H1 (cell line): ENCODE data around the gene USP3.

ENCODE experiments used
- ASH2L ChIP-seq: fragments of 200-600, 300-600 bp; sonication (generic); IDR thresholded peaks from one replicate; pipeline ENCODE4 v1.7.1; 2017; ENCODE audit warnings: low read length
- CBX5 ChIP-seq: fragments of 300-800, 300-1000 bp; sonication (generic); IDR thresholded peaks from 2 replicates; pipeline ENCODE4 v1.7.1; 2016; ENCODE audit warnings: antibody characterized with exemption, low read length, low read depth
- NANOG ChIP-seq: IDR thresholded peaks from 2 replicates; pipeline ENCODE4 v1.6.1; 2011; ENCODE audit warnings: low read length, low read depth, mild to moderate bottlenecking, inconsistent platforms; ENCODE audit not compliant: insufficient read depth, poor library complexity, severe bottlenecking
- POLR2AphosphoS5 ChIP-seq: IDR thresholded peaks from 2 replicates; pipeline ENCODE4 v1.6.1; 2011; ENCODE audit warnings: low read depth, low read length
- RAD21 ChIP-seq, 2 experiments: IDR thresholded peaks in 1 of 2; conservative IDR thresholded peaks in 1 of 2; 2 replicates each; pipeline ENCODE4 v1.6.1; 2011; ENCODE audit warnings: low read depth in 2 of 2, low read length in 2 of 2, improper control_type of control experiment in 1 of 2, inconsistent platforms in 1 of 2, mild to moderate bottlenecking in 1 of 2, moderate library complexity in 1 of 2
- TF ChIP-seq, protein P1 (sequence below), 3 experiments: IDR thresholded peaks; 1 replicate in 2 of 3; 2 replicates in 1 of 3; pipeline versions ENCODE4 v1.5.1 to v1.6.1; 2011; ENCODE audit warnings: low read length in 3 of 3, mild to moderate bottlenecking in 3 of 3, inconsistent platforms in 2 of 3, low read depth in 1 of 3, moderate library complexity in 1 of 3; ENCODE audit not compliant: insufficient read depth in 1 of 3; ENCODE audit errors: control extremely low read depth in 1 of 3
- TF ChIP-seq, protein P2 (sequence below): IDR thresholded peaks from 2 replicates; pipeline ENCODE4 v1.6.1; 2012; ENCODE audit warnings: low read length, inconsistent platforms
- TF ChIP-seq, protein P3 (sequence below): IDR thresholded peaks from 2 replicates; pipeline ENCODE4 v1.6.1; 2012; ENCODE audit warnings: inconsistent platforms

GRCh38 chr15:63544258-63545026, 40.0 kb downstream of the USP3 start:
- TF ChIP-seq, protein P1, sequence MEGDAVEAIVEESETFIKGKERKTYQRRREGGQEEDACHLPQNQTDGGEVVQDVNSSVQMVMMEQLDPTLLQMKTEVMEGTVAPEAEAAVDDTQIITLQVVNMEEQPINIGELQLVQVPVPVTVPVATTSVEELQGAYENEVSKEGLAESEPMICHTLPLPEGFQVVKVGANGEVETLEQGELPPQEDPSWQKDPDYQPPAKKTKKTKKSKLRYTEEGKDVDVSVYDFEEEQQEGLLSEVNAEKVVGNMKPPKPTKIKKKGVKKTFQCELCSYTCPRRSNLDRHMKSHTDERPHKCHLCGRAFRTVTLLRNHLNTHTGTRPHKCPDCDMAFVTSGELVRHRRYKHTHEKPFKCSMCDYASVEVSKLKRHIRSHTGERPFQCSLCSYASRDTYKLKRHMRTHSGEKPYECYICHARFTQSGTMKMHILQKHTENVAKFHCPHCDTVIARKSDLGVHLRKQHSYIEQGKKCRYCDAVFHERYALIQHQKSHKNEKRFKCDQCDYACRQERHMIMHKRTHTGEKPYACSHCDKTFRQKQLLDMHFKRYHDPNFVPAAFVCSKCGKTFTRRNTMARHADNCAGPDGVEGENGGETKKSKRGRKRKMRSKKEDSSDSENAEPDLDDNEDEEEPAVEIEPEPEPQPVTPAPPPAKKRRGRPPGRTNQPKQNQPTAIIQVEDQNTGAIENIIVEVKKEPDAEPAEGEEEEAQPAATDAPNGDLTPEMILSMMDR (IDR thresholded peaks at IDR 0.05; ENCODE audit: control extremely low read depth in 1 of 3, insufficient read depth in 1 of 3, low read depth in 1 of 3, low read length in 3 of 3) = no peak
- no peak for TF ChIP-seq CBX5
- TF ChIP-seq POLR2AphosphoS5 = no peak
- TF ChIP-seq, protein P2, sequence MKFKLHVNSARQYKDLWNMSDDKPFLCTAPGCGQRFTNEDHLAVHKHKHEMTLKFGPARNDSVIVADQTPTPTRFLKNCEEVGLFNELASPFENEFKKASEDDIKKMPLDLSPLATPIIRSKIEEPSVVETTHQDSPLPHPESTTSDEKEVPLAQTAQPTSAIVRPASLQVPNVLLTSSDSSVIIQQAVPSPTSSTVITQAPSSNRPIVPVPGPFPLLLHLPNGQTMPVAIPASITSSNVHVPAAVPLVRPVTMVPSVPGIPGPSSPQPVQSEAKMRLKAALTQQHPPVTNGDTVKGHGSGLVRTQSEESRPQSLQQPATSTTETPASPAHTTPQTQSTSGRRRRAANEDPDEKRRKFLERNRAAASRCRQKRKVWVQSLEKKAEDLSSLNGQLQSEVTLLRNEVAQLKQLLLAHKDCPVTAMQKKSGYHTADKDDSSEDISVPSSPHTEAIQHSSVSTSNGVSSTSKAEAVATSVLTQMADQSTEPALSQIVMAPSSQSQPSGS = no peak
- TF ChIP-seq ASH2L = no peak
- no peak for TF ChIP-seq RAD21 (IDR thresholded peaks at IDR 0.05 in 1 of 2, conservative IDR thresholded peaks at IDR 0.05 in 1 of 2; ENCODE audit: low read depth in 2 of 2, low read length in 2 of 2)
- TF ChIP-seq, protein P3, sequence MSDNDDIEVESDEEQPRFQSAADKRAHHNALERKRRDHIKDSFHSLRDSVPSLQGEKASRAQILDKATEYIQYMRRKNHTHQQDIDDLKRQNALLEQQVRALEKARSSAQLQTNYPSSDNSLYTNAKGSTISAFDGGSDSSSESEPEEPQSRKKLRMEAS = no peak
- TF ChIP-seq NANOG = no peak
